WERI-Rb-1 (cell line): Measurements from ENCODE around the gene ZNF358.
A peak's percentile ranks its signal among the peaks of the same experiment; 100 is the strongest.

Experiments used
- DNase-seq: peaks from one replicate; pipeline ENCODE4 v3.0.0-alpha.2; 2020
- H3K27ac ChIP-seq: fragments of 250-450 bp; sonication (Bioruptor Pico); 2 replicates; pipeline ENCODE4 v1.5.1; 2020; ENCODE audit warnings: mild to moderate bottlenecking, moderate library complexity
- H3K27me3 ChIP-seq: fragments of 250-450 bp; sonication (Bioruptor Pico); 2 replicates; pipeline ENCODE4 v1.5.1; 2021; ENCODE audit warnings: mild to moderate bottlenecking, low read depth, moderate library complexity; ENCODE audit not compliant: insufficient read depth, severe bottlenecking
- H3K36me3 ChIP-seq: fragments of 250-450 bp; sonication (Bioruptor Pico); 2 replicates; pipeline ENCODE4 v1.5.1; 2020; ENCODE audit warnings: mild to moderate bottlenecking, moderate library complexity
- H3K4me3 ChIP-seq: 2 replicates; pipeline ENCODE4 v1.5.1; 2011; ENCODE audit warnings: low read depth, mild to moderate bottlenecking, control low read depth, low read length
- H3K9me3 ChIP-seq: fragments of 250-450 bp; sonication (Bioruptor Pico); 2 replicates; pipeline ENCODE4 v1.5.1; 2021; ENCODE audit warnings: mild to moderate bottlenecking, moderate library complexity; ENCODE audit not compliant: severe bottlenecking
- CTCF ChIP-seq: IDR thresholded peaks from 2 replicates; pipeline ENCODE4 v1.5.1; 2011; ENCODE audit warnings: low read depth, mild to moderate bottlenecking, control low read depth, inconsistent platforms, low read length

Gene ZNF358

GRCh38 chr19:7528192-7528519, 12.3 kb downstream of the ZNF358 start:
- DNase-seq, result no peak
- H3K27ac ChIP-seq, result no peak overlapping the region
- no peak overlapping the region for H3K4me3 ChIP-seq
- H3K9me3 ChIP-seq, result no peaks in the 10 kb centered on the region
- H3K36me3 ChIP-seq, result peaks cover 6% of the 10 kb centered on the region
- no peaks in the 10 kb centered on the region for H3K27me3 ChIP-seq
- TF ChIP-seq CTCF, result no peak

- TF ChIP-seq CTCF, result no peak
Measured at GRCh38 chr19:7528522-7529245, 12.8 kb downstream of the ZNF358 start.

GRCh38 chr19:7529246-7529600, 13.3 kb downstream of the ZNF358 start:
- Histone ChIP-seq H3K27ac (no peak overlapping the region), H3K27me3 (no peaks in the 10 kb centered on the region), H3K4me3 (no peak overlapping the region), H3K9me3 (no peaks in the 10 kb centered on the region), H3K36me3 (peaks cover 6% of the 10 kb centered on the region)
- no peak for DNase-seq
- TF ChIP-seq CTCF, result no peak

More at GRCh38 chr19:7528522-7529245, 12.8 kb downstream of the ZNF358 start:
- Histone ChIP-seq H3K4me3 (no peak overlapping the region), H3K27me3 (no peaks in the 10 kb centered on the region), H3K36me3 (peaks cover 6% of the 10 kb centered on the region), H3K27ac (no peak overlapping the region), H3K9me3 (no peaks in the 10 kb centered on the region)
- no peak for DNase-seq

GRCh38 chr19:7529610-7530490, 13.9 kb downstream of the ZNF358 start:
- TF ChIP-seq CTCF, result no peak
- no peak overlapping the region for H3K4me3 ChIP-seq
- peaks cover 6% of the 10 kb centered on the region for H3K36me3 ChIP-seq
- H3K27ac ChIP-seq, result no peak overlapping the region
- H3K9me3 ChIP-seq, result no peaks in the 10 kb centered on the region
- H3K27me3 ChIP-seq, result no peaks in the 10 kb centered on the region
- DNase-seq, result no peak

- Histone ChIP-seq H3K4me3 (peak overlapping the region; percentile 80), H3K9me3 (no peaks in the 10 kb centered on the region), H3K27me3 (no peaks in the 10 kb centered on the region), H3K36me3 (peaks cover 3% of the 10 kb centered on the region; the same call in 1 of the 2 replicates), H3K27ac (peak overlapping the region; percentile 78)
- DNase-seq, result no peak
- no peak for TF ChIP-seq CTCF
Measured at GRCh38 chr19:7533281-7533885, 17.5 kb downstream of the ZNF358 start.
